AG04450 (cell line): ENCODE results near the gene C16orf82. TPM values are rescaled to one million over a fixed set of nuclear protein-coding genes. Genes with fewer than 3 reads are reported as not detected.

Source experiments
- CTCF ChIA-PET: fragments of 300-600, 350-600 bp; formaldehyde crosslinking; extraction: SDS; loops from one replicate; lab custom pipeline; 2022; ENCODE audit warnings: antibody characterized with exemption, inconsistent platforms; lab: Charles Lee
- POLR2A ChIA-PET: fragments of 350-600 bp; formaldehyde crosslinking; extraction: SDS; loops from one replicate; lab custom pipeline; 2021; ENCODE audit warnings: antibody characterized with exemption, inconsistent platforms; lab: Yijun Ruan, JAX
- DNase-seq: peaks from one replicate; pipeline ENCODE4 v3.0.0-alpha.2; 2011; ENCODE audit warnings: low read depth, low spot score
- H3K27ac ChIP-seq: one replicate; pipeline ENCODE4 v1.5.1; 2012; ENCODE audit warnings: low read depth, low read length, control low read depth
- H3K27me3 ChIP-seq: one replicate; pipeline ENCODE4 v1.6.0; 2012; ENCODE audit warnings: low read length; ENCODE audit not compliant: control insufficient read depth, insufficient read depth
- H3K4me3 ChIP-seq: 2 replicates; pipeline ENCODE4 v1.5.1; 2011; ENCODE audit warnings: mild to moderate bottlenecking, low read depth, low read length, control low read depth
- H3K9me3 ChIP-seq: 2 replicates; pipeline ENCODE4 v1.5.1; 2012; ENCODE audit warnings: low read length; ENCODE audit not compliant: control insufficient read depth, insufficient read depth
- CTCF ChIP-seq: IDR thresholded peaks from 2 replicates; pipeline ENCODE4 v1.5.1; 2011; ENCODE audit warnings: low read depth, low read length, control low read depth, inconsistent platforms
- polyA minus RNA-seq: library from RNA; depleted of rRNA, polyadenylated mRNA; stranded (reverse); fragments of >200 nt; gene quantifications from 2 replicates; pipeline ENCODE4 v1.2.3, GENCODE V29; 2011; rRNA and poly(A)+ RNA removed
- polyA plus RNA-seq: library from polyadenylated mRNA; depleted of rRNA; stranded (reverse); fragments of >200 nt; gene quantifications from 2 replicates; pipeline ENCODE4 v1.2.3, GENCODE V29; 2011; rRNA removed

The C16orf82 gene
- polyA plus RNA-seq (not detected in 2 replicates), polyA minus RNA-seq (not detected in 2 replicates)

- no peak for DNase-seq
- Histone ChIP-seq H3K27me3 (peaks cover 2% of the 10 kb centered on the region), H3K27ac (no peak within 1 kb of the TSS), H3K4me3 (no peak within 1 kb of the TSS), H3K9me3 (peaks cover 1% of the 10 kb centered on the region; the same call in 1 of the 2 replicates)
- POLR2A ChIA-PET, result no interaction called here
- CTCF ChIA-PET, result interaction anchor here (0.5 to 1.2 kb wide), 2 partner anchors 43 to 79 kb away, joined by 3 to 4 read pairs; no protein-coding TSS in a partner anchor
- TF ChIP-seq CTCF, result no peak
Observed at GRCh38 chr16:27066668-27067537, at the start of gene C16orf82. Gene C16orf82, plus strand, starts transcription at chr16:27066927.

GRCh38 chr16:27020031-27020430 is 46.7 kb upstream of the C16orf82 start:
- TF ChIP-seq CTCF, result no peak
- DNase-seq, result no peak
- H3K9me3 ChIP-seq, result peaks cover 4% of the 10 kb centered on the region
- ChIA-PET CTCF (no interaction called here), POLR2A (no interaction called here)
- H3K27ac ChIP-seq, result no peak overlapping the region
- no peak overlapping the region for H3K4me3 ChIP-seq
- no peaks in the 10 kb centered on the region for H3K27me3 ChIP-seq

GRCh38 chr16:27024010-27024409 is 42.7 kb upstream of the C16orf82 start:
- POLR2A ChIA-PET, result no interaction called here
- Histone ChIP-seq H3K27me3 (no peaks in the 10 kb centered on the region), H3K9me3 (no peaks in the 10 kb centered on the region; the same call in 1 of the 2 replicates), H3K27ac (no peak overlapping the region), H3K4me3 (no peak overlapping the region)
- no peak for TF ChIP-seq CTCF
- CTCF ChIA-PET, result no interaction called here
- no peak for DNase-seq

GRCh38 chr16:27025581-27025980 is 41.1 kb upstream of the C16orf82 start:
- CTCF ChIA-PET, result no interaction called here

More at GRCh38 chr16:27025581-27025980, 41.1 kb upstream of the C16orf82 start:
- POLR2A ChIA-PET, result no interaction called here
- H3K4me3 ChIP-seq, result no peak overlapping the region
- H3K27ac ChIP-seq, result no peak overlapping the region
- no peak for TF ChIP-seq CTCF
- no peaks in the 10 kb centered on the region; the same call in 1 of the 2 replicates for H3K9me3 ChIP-seq
- H3K27me3 ChIP-seq, result no peaks in the 10 kb centered on the region
- DNase-seq, result no peak
